T-cell (primary cell): ENCODE data around the gene ZDHHC5. TPM values are rescaled to one million over a fixed set of nuclear protein-coding genes. Genes with fewer than 3 reads are reported as not detected.

Experiments used
- ATAC-seq, 4 experiments: fragments of 200-7000 bp in 3 of 4; fragments of 150-1000 bp in 1 of 4; cut with Tn5 transposase; replicated peaks in 1 of 4; 1 replicate in 3 of 4; 2 replicates in 1 of 4; pipeline ENCODE4 v1.10.0; 2021; ENCODE audit warnings: moderate library complexity in 3 of 4, mild to moderate bottlenecking in 2 of 4, moderate number of reproducible peaks in 1 of 4
- CTCF ChIA-PET, 2 donors: fragments of 300-600 bp; sonication (Branson Sonifier 250); formaldehyde crosslinking; loops; one replicate each; lab custom pipeline; 2022; ENCODE audit warnings: antibody characterized with exemption in 2 of 2; lab: Charles Lee
- POLR2A ChIA-PET, 2 donors: fragments of 300-600 bp; sonication (Branson Sonifier 250); formaldehyde crosslinking; loops; one replicate each; lab custom pipeline; 2022; ENCODE audit warnings: antibody characterized with exemption in 2 of 2; lab: Charles Lee
- DNase-seq, 35 experiments: peaks; one replicate each; pipeline versions ENCODE4 v3.0.0 to v3.0.0-alpha.2; 2013 to 2023
- H3K27ac ChIP-seq: one replicate; pipeline ENCODE4 v1.5.1; 2013; ENCODE audit warnings: low read length
- H3K27me3 ChIP-seq, 2 experiments: replicated peaks in 1 of 2; 1 replicate in 1 of 2; 2 replicates in 1 of 2; pipeline versions ENCODE4 v1.6.1 to v1.7.0; 2013; ENCODE audit warnings: low read length in 1 of 2, mixed read lengths in 1 of 2; ENCODE audit not compliant: control insufficient read depth in 2 of 2, insufficient read depth in 2 of 2; ENCODE audit errors: extremely low read depth in 1 of 2
- H3K36me3 ChIP-seq, 2 donors: 1 replicate in 1 of 2; 2 replicates in 1 of 2; pipeline versions ENCODE4 v1.6.1 to v1.7.0; 2013; ENCODE audit warnings: low read length in 1 of 2; ENCODE audit not compliant: control insufficient read depth in 2 of 2, insufficient read depth in 1 of 2; ENCODE audit errors: extremely low read depth in 1 of 2
- H3K4me1 ChIP-seq, 2 experiments: 1 replicate in 1 of 2; 2 replicates in 1 of 2; pipeline versions ENCODE4 v1.6.1 to v1.7.0; 2013; ENCODE audit warnings: low read length in 2 of 2, mixed read lengths in 1 of 2; ENCODE audit not compliant: insufficient read depth in 2 of 2, control insufficient read depth in 1 of 2; ENCODE audit errors: extremely low read depth in 1 of 2
- H3K4me3 ChIP-seq, 2 donors: 1 replicate in 1 of 2; 2 replicates in 1 of 2; pipeline versions ENCODE4 v1.5.1 to v1.7.0; 2013; ENCODE audit warnings: mild to moderate bottlenecking in 2 of 2, low read length in 1 of 2, moderate library complexity in 1 of 2; ENCODE audit not compliant: control insufficient read depth in 1 of 2; ENCODE audit errors: extremely low read depth in 1 of 2
- H3K9me3 ChIP-seq: 2 replicates; pipeline ENCODE4 v1.7.0; 2013
- H3K27ac Mint-ChIP-seq, 2 donors: one replicate each; pipeline ENCODE4 v1.8.0; 2020 to 2021; ENCODE audit warnings: mild to moderate bottlenecking in 2 of 2, mixed read lengths in 2 of 2
- H3K27me3 Mint-ChIP-seq, 2 donors: one replicate each; pipeline ENCODE4 v1.8.0; 2021 to 2022; ENCODE audit warnings: mixed read lengths in 2 of 2
- H3K36me3 Mint-ChIP-seq: one replicate; pipeline ENCODE4 v1.8.0; 2021; ENCODE audit warnings: mixed read lengths
- H3K4me1 Mint-ChIP-seq, 3 donors: one replicate each; pipeline ENCODE4 v1.8.0; 2020 to 2022; ENCODE audit warnings: mixed read lengths in 3 of 3, mild to moderate bottlenecking in 1 of 3
- H3K4me3 Mint-ChIP-seq, 3 donors: one replicate each; pipeline ENCODE4 v1.8.0; 2020 to 2022; ENCODE audit warnings: mild to moderate bottlenecking in 3 of 3, mixed read lengths in 3 of 3, moderate library complexity in 3 of 3
- H3K9me3 Mint-ChIP-seq, 3 donors: one replicate each; pipeline ENCODE4 v1.8.0; 2020 to 2022; ENCODE audit warnings: mixed read lengths in 3 of 3
- WGBS: methylation state at CpG from one replicate; pipeline ENCODE4 v1.1.5; 2013; ENCODE audit warnings: missing lambda C conversion rate; ENCODE audit not compliant: insufficient coverage; 5-methylcytosine and 5-hydroxymethylcytosine counted together
- total RNA-seq, 35 experiments: library from RNA in 6 of 35; stranded (reverse) in 6 of 35; fragments of 120-200 nt in 1 of 35; gene quantifications; one replicate each; pipeline versions ENCODE4 v1.2.1 to v1.2.4 and lab custom pipeline; 2013 to 2026

The ZDHHC5 gene
- total RNA-seq, 5 donors from 2014 or later (not counting 1 experiment from before 2014, with no cell fraction given), result 57.3 to 67.2 (median 60.7) TPM

DNA sequence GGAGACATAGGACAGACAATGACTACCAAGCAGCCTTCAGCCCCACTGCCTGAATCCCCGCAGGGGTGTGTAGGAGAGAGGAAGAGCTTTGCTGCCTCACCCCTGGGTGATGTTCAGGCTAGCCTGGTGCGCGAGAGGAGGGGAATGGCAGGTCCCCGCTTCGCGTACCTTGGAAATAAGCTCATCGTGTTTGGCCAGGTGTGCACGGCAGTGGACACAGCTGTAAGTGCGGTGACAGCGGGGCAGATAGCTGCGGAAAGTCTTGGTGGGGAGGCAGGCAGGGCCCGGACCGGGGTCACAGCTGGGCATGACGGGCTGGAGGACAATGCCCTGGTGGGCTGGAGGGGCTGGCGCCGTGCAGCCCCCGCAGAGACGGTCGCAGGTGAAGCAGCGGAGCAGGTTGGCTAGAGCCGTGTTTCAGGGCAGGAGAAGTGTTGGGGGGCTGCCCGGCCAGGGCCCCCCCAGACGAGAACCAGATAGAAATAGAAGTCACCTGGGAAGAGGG, 21.1 kb upstream of the ZDHHC5 start:
- H3K27ac Mint-ChIP-seq, result no peak overlapping the region
- DNase-seq, result peak in 1 of 35 experiments; percentile 19
- H3K9me3 Mint-ChIP-seq, result no peaks in the 10 kb centered on the region
- peaks cover 9 to 55% of the 10 kb centered on the region in 2 experiments for H3K27me3 ChIP-seq
- H3K27ac ChIP-seq, result no peak overlapping the region
- H3K4me1 Mint-ChIP-seq, result peaks cover 39 to 55% (median 47%) of the 10 kb centered on the region in 3 donors
- ATAC-seq, result no peak
- peak overlapping the region in 1 of 3 donors; percentile 66 for H3K4me3 Mint-ChIP-seq
- peaks cover 32 to 58% of the 10 kb centered on the region in 2 donors for H3K27me3 Mint-ChIP-seq
- H3K4me3 ChIP-seq, result no peak overlapping the region
- H3K9me3 ChIP-seq, result no peaks in the 10 kb centered on the region
- POLR2A ChIA-PET, result no interaction called here
- peaks cover 28 to 43% of the 10 kb centered on the region in 2 experiments for H3K4me1 ChIP-seq
- 36% methylated on average over 17 of the region's 23 CpGs for WGBS
- H3K36me3 Mint-ChIP-seq, result no peaks in the 10 kb centered on the region
- no peaks in the 10 kb centered on the region for H3K36me3 ChIP-seq
- CTCF ChIA-PET, result interaction anchor here (0.5 to 0.9 kb wide), 3 partner anchors 15 to 1903 kb away, joined by 4 to 6 read pairs (median 5); partner anchors contain the start of gene CTNND1 (in 1 of the 2)

DNA sequence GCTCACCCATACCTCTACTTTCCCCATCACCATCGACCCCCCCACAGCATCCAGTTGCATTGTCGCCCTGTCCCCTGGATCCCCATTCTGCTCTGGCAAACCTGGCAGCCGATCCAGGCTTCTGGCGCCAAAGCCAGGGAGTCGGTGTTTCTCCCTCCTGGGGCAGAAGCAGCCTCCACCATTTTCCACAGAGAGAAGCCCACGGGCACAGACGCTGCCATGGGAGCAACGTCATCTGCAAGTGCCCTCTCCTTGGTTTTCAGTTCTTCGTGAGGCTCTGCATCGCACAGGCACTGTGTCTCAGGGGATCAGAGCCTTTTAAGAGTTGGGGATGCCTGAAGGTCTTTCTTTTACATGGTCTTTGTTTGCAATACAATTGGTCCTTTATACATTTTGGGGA, 20.5 kb upstream of the ZDHHC5 start:
- H3K27me3 Mint-ChIP-seq, result peaks cover 32 to 58% of the 10 kb centered on the region in 2 donors
- no peak overlapping the region for H3K27ac Mint-ChIP-seq
- H3K36me3 Mint-ChIP-seq, result no peaks in the 10 kb centered on the region
- peak overlapping the region in 1 of 3 donors; percentile 66 for H3K4me3 Mint-ChIP-seq
- Histone ChIP-seq H3K36me3 (no peaks in the 10 kb centered on the region), H3K27ac (no peak overlapping the region), H3K4me3 (no peak overlapping the region), H3K9me3 (no peaks in the 10 kb centered on the region), H3K27me3 (peaks cover 9 to 55% of the 10 kb centered on the region in 2 experiments), H3K4me1 (peaks cover 28 to 48% of the 10 kb centered on the region in 2 experiments)
- WGBS, result 29% methylated on average over 10 of the region's 10 CpGs
- no peaks in the 10 kb centered on the region for H3K9me3 Mint-ChIP-seq
- ChIA-PET CTCF (interaction anchor here (0.5 to 0.9 kb wide), 3 partner anchors 15 to 1902 kb away, joined by 4 to 6 read pairs (median 5); partner anchors contain the start of gene CTNND1 (in 1 of the 2)), POLR2A (no interaction called here)
- DNase-seq, result no peak
- peaks cover 39 to 59% (median 47%) of the 10 kb centered on the region in 3 donors for H3K4me1 Mint-ChIP-seq
- ATAC-seq, result no peak

DNA sequence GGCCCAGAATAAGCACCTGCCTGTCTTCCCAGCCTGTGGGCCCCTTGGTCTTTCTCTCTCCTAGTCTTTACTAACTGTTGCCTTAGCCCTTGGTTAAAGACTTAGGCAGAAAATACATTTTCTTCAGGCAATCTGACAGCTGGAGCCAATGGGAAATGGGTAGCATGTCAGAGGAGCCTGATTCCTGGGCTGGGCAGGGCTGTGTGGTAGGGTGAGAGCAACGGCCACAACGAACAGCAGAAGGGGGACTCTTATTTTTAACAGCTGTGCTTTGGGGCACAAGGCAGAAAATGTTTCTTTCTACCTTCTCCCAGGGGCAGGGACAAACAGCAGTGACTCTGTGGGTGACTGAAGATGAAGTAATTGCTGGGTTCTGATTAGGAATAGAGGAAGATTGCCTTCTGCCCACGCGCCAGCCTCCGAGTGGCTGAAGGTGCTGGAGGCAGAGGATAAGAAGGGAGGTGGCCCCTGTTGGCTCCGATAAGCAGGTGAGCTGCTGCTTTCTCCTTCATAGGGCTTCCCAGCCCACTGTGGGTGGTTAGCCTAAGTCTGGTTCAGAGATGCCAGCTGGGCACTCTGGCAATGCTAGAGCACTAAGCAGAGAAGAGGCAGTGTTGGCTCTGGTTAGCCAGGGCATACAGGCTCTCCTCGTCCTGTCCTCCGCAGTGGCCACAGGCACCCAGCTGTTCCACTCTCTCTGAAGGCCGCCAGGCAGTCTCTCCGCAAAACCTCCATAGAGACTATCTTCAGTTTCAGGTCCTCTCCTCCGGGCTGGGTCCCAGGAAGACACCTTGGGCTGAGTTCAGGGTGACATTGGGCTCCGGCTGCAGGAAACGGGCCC, 19.7 kb upstream of the ZDHHC5 start:
- no peaks in the 10 kb centered on the region for H3K9me3 Mint-ChIP-seq
- peak overlapping the region; percentile 83 to 89 (median 87) for H3K4me3 Mint-ChIP-seq
- no peaks in the 10 kb centered on the region for H3K36me3 ChIP-seq
- peaks cover 32 to 55% of the 10 kb centered on the region in 2 donors for H3K27me3 Mint-ChIP-seq
- 45% methylated on average over 11 of the region's 13 CpGs for WGBS
- H3K4me3 ChIP-seq, result peak overlapping the region in 1 of 2 donors; percentile 10
- H3K9me3 ChIP-seq, result no peaks in the 10 kb centered on the region
- ChIA-PET CTCF (interaction anchor here (0.6 to 1.2 kb wide), 3 partner anchors 9 to 131 kb away, joined by 3 to 5 read pairs (median 4); partner anchors contain the start of genes CLP1 (in 1 of the 2) and UBE2L6 (in 1 of the 2)), POLR2A (no interaction called here)
- DNase-seq (peak in 1 of 35 experiments; percentile 22), ATAC-seq (no peak)
- peak overlapping the region in 1 of 2 donors; percentile 87 for H3K27ac Mint-ChIP-seq
- peaks cover 9 to 55% of the 10 kb centered on the region in 2 experiments for H3K27me3 ChIP-seq
- no peaks in the 10 kb centered on the region for H3K36me3 Mint-ChIP-seq
- H3K4me1 ChIP-seq, result peaks cover 28 to 50% of the 10 kb centered on the region in 2 experiments
- H3K4me1 Mint-ChIP-seq, result peaks cover 44 to 64% (median 55%) of the 10 kb centered on the region in 3 donors
- no peak overlapping the region for H3K27ac ChIP-seq

DNA sequence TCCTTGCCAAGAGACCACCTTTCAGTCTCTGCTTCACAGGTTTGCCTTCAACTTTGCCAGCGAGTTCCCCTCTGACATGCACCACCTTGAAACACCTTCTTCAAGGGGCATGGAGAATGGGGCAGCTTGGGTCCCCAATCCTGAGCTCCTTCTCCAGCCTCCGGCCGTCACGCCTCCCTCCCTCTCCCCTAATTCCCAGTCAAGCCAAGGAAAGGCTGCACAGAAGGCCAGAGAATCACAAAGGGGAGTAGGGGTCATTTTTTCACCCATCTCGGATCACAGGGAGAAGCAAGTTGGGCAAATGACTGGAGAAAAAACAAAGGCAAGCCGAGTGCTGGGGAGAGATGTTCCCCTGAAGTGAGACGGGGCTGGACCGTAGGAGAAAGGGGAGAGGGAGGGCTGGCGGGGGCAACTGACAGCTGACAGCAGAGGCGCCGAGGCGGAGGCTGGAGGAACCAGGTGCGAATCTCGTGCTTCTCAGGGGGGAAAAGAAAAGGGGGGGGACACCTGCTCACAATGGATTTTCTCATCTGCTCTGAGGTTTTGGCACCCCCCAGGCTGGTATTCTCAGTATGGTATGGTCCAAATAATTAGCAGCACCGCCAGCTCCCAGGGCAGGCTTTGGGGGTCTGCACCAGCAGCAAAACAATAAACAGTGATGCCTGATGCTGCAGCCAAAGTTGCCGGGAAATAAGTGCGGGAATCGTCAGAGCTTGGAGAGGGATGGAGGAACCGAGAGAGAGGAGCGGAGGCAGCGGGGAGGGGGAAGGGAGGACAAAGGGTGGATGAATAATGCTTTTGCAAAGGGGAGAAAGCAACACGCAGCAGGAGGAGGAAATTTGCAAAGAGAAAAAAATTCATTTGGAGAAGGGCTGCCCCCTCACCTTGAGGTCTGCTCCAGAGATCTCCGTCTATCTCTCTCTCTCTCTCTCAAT, 18.8 kb upstream of the ZDHHC5 start:
- Histone ChIP-seq H3K4me3 (peak overlapping the region; percentile 39 to 80), H3K4me1 (peaks cover 28 to 50% of the 10 kb centered on the region in 2 experiments), H3K9me3 (no peaks in the 10 kb centered on the region), H3K27ac (no peak overlapping the region), H3K27me3 (peaks cover 9 to 55% of the 10 kb centered on the region in 2 experiments), H3K36me3 (no peaks in the 10 kb centered on the region)
- DNase-seq (peak in 5 of 35 experiments; percentile 20 to 52 (median 41)), ATAC-seq (peak in 3 of 4 experiments; percentile 3 to 10 (median 7))
- no peaks in the 10 kb centered on the region for H3K9me3 Mint-ChIP-seq
- peaks cover 28 to 48% of the 10 kb centered on the region in 2 donors for H3K27me3 Mint-ChIP-seq
- peak overlapping the region; percentile 83 to 89 (median 87) for H3K4me3 Mint-ChIP-seq
- POLR2A ChIA-PET, result no interaction called here
- peak overlapping the region; percentile 87 to 90 for H3K27ac Mint-ChIP-seq
- H3K36me3 Mint-ChIP-seq, result no peaks in the 10 kb centered on the region
- WGBS, result 14% methylated on average over 13 of the region's 23 CpGs
- CTCF ChIA-PET, result interaction anchor here (0.6 to 1.2 kb wide), 4 partner anchors 9 to 975 kb away, joined by 3 to 5 read pairs (median 4); partner anchors contain the start of genes CLP1 (in 1 of the 2) and UBE2L6 (in 1 of the 2)
- peaks cover 47 to 66% (median 56%) of the 10 kb centered on the region in 3 donors for H3K4me1 Mint-ChIP-seq

DNA sequence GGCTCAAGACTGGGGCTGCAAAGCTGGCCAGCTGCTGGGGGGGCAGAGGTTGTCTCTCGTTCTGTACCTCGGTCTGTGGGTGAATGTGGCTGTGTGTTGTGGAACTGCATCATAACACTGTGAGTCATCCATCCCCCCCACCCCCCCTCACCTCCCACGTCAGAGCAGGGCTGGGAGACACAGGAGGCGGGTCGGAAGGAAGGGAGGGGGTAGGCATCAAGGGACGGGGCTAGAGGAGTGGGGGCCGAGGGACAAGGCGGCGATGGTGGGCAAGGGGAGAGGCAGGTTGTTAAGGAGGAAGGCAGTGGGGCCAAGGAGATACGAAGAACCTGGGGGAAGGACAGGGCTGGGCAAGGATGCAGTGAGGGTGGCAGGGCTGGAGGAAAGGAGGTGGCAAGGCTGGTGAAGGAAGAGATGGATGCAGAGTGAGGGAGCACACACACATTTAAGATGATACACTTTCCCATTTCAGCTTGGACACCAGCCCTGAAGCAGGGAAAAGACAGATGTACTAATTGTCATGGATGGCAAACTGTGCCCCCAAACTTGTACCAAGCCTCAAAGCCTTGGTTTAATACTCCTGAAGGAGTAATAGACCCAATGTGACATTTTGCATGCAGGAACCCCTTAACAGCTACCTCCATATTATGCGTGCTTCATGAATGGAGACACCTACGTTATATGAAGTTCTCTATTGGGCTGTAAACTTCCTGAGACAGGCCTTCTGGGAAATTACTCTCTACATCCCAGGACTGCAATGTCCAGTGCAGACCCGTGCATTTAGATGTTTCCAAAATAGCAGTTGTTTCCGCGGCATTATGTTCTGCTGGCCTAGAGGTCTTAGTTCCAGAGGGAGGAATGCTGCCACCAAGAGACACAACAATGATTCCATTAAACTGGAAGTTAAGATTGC, 17.8 kb upstream of the ZDHHC5 start, which contains the start of gene YPEL4:
TSS of gene YPEL4 (minus strand) at position 87 of the 913 bp plus-strand sequence. CDS start 2,805 bp downstream, outside the sequence.
- H3K27me3 ChIP-seq, result peaks cover 9 to 48% of the 10 kb centered on the region in 2 experiments
- WGBS, result 41% methylated on average over 9 of the region's 15 CpGs
- no peaks in the 10 kb centered on the region for H3K36me3 ChIP-seq
- peaks cover 28 to 43% of the 10 kb centered on the region in 2 experiments for H3K4me1 ChIP-seq
- Mint-ChIP-seq H3K4me3 (peak within 1 kb of the TSS; percentile 83 to 89 (median 87)), H3K9me3 (no peaks in the 10 kb centered on the region), H3K4me1 (peaks cover 47 to 64% (median 51%) of the 10 kb centered on the region in 3 donors), H3K27ac (peak within 1 kb of the TSS; percentile 87 to 90), H3K36me3 (no peaks in the 10 kb centered on the region), H3K27me3 (peaks cover 28 to 42% of the 10 kb centered on the region in 2 donors)
- H3K9me3 ChIP-seq, result no peaks in the 10 kb centered on the region
- DNase-seq (peak in 34 of 35 experiments; percentile 57 to 88 (median 70)), ATAC-seq (peak; percentile 85 to 93 (median 92))
- H3K4me3 ChIP-seq, result peak within 1 kb of the TSS; percentile 39 to 80
- ChIA-PET CTCF (interaction anchor here in 1 of 2 donors (1.2 kb wide), 1 partner anchor 8 kb away, joined by 4 read pairs; the partner anchor contains the start of gene CLP1), POLR2A (no interaction called here)
- peak within 1 kb of the TSS; percentile 28 for H3K27ac ChIP-seq
